Activated naive CD8-positive, alpha-beta T cell treated with anti-CD3 and anti-CD28 coated beads for 36 hours (primary cell): ENCODE results near the gene PPA2. TPM values are rescaled to one million over a fixed set of nuclear protein-coding genes. Genes with fewer than 3 reads are reported as not detected.

Experiments
- DNase-seq: peaks from one replicate; pipeline ENCODE4 v3.0.0; 2021
- H3K27ac Mint-ChIP-seq: one replicate; pipeline ENCODE4 v1.8.0; 2022; ENCODE audit warnings: mild to moderate bottlenecking, moderate library complexity, mixed read lengths
- H3K27me3 Mint-ChIP-seq: one replicate; pipeline ENCODE4 v1.8.0; 2022; ENCODE audit warnings: mild to moderate bottlenecking, mixed read lengths
- H3K36me3 Mint-ChIP-seq: one replicate; pipeline ENCODE4 v1.8.0; 2021; ENCODE audit warnings: mild to moderate bottlenecking, mixed read lengths
- H3K4me1 Mint-ChIP-seq: one replicate; pipeline ENCODE4 v1.8.0; 2021; ENCODE audit warnings: mixed read lengths
- H3K4me3 Mint-ChIP-seq: one replicate; pipeline ENCODE4 v1.8.0; 2022; ENCODE audit warnings: mild to moderate bottlenecking, moderate library complexity, mixed read lengths
- H3K9me3 Mint-ChIP-seq: one replicate; pipeline ENCODE4 v1.8.0; 2022; ENCODE audit warnings: mixed read lengths
- total RNA-seq, 2 experiments: library from RNA; stranded (reverse); gene quantifications; one replicate each; pipeline ENCODE4 v1.2.3, GENCODE V29; 2021

PPA2 gene
- total RNA-seq = 100 to 1,000 TPM; 101 to 104 TPM

DNA sequence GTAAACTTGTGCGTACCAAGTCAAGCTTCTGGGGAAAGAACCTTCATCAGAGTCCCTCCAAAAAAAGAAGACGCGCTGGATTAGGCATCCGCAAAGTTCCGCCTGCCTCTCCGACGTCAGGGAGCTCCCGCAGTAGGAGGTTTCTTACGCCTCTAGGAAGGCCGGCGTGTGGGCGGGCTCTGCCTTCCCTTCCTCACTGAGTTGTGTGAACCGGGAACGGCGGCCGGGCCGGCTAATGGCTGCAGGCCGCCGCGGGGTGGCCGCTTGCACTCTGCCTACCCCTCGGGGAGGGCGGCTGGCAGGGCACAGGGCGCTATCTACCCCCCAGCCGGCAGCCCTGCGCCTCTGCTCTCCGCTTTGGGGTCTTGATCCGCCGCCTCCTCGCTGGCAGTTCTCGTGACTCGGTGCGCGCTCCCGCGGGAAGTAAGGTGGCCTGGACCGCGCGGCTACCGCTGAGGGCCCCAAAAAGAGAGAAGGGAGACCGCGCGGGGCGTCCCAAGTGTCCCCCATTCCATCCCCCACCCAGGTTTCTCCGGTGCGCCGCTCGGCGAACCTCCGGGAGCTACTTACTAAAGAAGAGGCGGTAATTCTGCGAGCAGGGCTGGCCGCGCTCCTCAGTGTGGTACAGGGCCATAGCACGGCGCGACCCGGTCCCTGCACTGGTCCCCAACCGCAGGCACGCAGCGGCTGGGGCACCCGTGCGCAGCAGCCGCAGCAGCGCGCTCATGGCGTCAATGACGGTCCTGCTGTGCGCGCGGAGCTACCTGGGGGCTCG, at the start of gene PPA2:
TSS of gene PPA2 (minus strand) at position 739 of the 775 bp plus-strand sequence. CDS start at position 727, 12 bp downstream.
- DNase-seq = peak; percentile 90
- Mint-ChIP-seq H3K36me3 (peaks cover 12% of the 10 kb centered on the region), H3K27ac (peak within 1 kb of the TSS; percentile 100), H3K4me1 (peaks cover 38% of the 10 kb centered on the region), H3K27me3 (no peaks in the 10 kb centered on the region), H3K4me3 (peak within 1 kb of the TSS; percentile 99), H3K9me3 (no peaks in the 10 kb centered on the region)

DNA sequence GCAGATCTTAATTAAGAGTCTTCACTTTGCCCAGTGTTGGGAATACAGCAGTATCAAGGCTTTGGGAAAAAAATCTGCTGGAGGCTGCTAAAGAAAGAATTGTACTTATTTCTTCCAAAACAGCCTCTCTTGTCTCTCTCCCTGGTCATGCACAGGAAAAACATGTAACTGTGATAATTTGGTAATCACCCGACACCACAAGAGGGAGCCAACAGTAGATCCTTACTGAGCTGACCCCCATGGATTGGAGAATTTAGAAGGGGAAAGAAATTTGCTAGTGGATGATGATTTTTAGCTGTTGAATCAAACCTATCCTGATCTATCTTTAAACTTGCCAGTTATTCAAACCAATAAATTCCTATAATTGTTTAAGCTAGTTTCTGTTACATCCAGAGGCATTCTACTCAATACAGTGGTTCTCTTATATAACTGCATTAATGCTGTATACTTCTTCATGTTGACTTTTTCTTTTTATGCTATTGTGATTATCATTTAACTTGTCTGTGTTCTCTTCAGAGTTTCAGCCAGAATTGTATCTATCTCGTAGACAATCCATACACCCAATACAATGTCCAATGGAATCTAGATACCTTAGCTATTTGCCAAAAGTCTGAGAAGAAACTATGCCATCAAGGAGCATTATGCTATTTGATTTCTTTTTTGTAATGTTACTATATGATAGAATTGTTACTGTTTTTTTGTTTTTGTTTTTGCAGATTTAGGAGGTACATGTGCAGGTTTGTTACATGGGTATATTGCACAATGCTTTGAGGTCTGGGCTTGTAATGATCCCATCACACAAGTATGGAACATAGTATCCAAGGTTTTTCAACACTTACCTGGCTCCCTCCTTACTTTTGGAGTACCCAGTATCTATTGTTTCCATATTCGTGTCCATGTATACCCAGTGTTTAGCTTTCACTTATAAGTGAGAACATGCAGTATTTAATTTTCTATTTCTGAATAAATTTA, 47.2 kb upstream of the PPA2 start:
- Mint-ChIP-seq H3K4me1 (no peaks in the 10 kb centered on the region), H3K27ac (no peak overlapping the region), H3K36me3 (no peaks in the 10 kb centered on the region), H3K9me3 (no peaks in the 10 kb centered on the region), H3K4me3 (no peak overlapping the region), H3K27me3 (peaks cover 14% of the 10 kb centered on the region)
- DNase-seq = no peak

DNA sequence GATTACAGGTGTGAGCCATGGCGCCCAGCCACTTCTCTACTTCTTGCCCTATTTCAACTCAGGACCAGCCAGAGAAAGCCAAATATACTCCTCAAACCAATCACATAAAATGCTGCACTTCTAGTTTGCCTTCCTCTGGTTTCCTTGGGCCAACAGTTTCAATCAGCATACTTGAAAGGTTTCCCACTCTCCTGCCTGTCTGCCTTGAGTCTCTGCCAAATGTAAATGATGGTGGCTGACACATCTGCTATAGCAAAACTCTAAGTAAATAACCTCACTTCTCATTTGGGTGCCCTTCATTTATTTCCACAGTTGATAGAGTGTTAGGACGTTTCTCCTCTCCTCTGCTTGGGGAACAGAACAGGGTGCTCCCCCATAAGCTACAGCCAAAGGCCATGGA, 36.4 kb upstream of the PPA2 start:
- Mint-ChIP-seq H3K4me1 (no peaks in the 10 kb centered on the region), H3K27me3 (no peaks in the 10 kb centered on the region), H3K27ac (no peak overlapping the region)

DNA sequence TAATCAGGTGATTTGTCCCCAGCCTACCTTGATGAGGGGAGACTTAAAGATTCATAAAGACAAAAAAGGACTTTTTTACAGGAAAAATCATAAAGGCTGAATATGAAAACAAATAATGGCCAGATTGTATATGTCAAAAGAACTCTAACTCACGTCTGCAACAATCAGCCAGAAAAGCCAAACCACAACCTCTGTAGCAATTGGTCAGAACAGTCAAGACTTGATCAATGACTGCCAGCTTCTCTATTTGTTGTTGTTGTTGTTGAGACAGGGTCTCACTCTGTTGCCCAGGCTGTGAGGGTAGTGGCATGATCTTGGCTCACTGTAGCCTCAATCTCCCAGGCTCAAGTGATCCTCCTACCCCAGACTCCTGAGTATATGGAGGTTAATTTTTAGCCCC, 35.9 kb upstream of the PPA2 start:
- Mint-ChIP-seq H3K4me1 (no peaks in the 10 kb centered on the region), H3K36me3 (no peaks in the 10 kb centered on the region), H3K4me3 (no peak overlapping the region), H3K27me3 (no peaks in the 10 kb centered on the region), H3K27ac (no peak overlapping the region), H3K9me3 (peaks cover 9% of the 10 kb centered on the region)
- no peak for DNase-seq

More for the DNA sequence above, 36.4 kb upstream of the PPA2 start:
- no peak for DNase-seq
- H3K36me3 Mint-ChIP-seq = no peaks in the 10 kb centered on the region
- peaks cover 9% of the 10 kb centered on the region for H3K9me3 Mint-ChIP-seq
- H3K4me3 Mint-ChIP-seq = no peak overlapping the region

DNA sequence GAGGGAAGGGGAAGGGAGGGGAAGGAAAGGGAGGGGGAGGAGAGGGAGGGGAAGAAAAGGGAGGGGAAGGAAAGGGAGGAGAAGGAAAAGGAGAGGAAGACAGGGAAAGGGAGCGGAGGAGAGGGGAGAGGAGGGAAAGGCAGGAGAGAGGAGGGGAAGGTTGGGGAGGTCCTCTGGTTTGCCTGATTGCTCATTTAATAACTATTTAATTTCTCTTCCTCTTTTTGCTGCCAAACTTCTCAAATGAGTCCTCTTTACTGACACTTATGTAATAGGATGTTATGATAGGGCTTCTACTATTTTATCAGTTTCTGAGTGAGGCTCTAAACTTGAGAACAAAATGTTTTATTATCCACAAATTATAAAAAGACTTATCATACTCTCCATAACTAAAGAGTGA, 35.4 kb upstream of the PPA2 start:
- Mint-ChIP-seq H3K4me1 (no peaks in the 10 kb centered on the region), H3K27ac (no peak overlapping the region), H3K36me3 (no peaks in the 10 kb centered on the region), H3K4me3 (no peak overlapping the region), H3K27me3 (no peaks in the 10 kb centered on the region), H3K9me3 (peaks cover 9% of the 10 kb centered on the region)
- no peak for DNase-seq

DNA sequence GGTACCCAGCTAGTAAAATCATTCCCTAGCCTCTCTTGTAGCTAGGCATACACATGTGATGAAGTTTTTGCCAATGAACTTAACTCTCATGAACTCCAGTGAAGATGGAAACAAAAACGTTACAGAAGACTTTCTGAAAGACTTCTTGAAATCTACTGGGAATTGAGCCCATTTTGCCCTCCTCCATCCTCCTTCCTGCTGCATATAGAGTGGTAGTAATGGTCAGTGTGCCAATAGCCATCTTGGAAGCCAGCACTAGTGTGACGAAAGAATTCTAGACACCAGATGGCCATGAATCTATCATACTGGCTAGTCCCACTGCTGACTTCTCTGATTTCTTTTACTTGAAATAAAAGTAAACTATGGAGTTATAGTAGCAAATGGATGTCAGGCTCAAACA, 30.9 kb upstream of the PPA2 start:
- H3K4me1 Mint-ChIP-seq = no peaks in the 10 kb centered on the region
- no peaks in the 10 kb centered on the region for H3K27me3 Mint-ChIP-seq
- H3K4me3 Mint-ChIP-seq = no peak overlapping the region
- no peak for DNase-seq
- H3K36me3 Mint-ChIP-seq = no peaks in the 10 kb centered on the region
- no peak overlapping the region for H3K27ac Mint-ChIP-seq
- H3K9me3 Mint-ChIP-seq = no peaks in the 10 kb centered on the region

DNA sequence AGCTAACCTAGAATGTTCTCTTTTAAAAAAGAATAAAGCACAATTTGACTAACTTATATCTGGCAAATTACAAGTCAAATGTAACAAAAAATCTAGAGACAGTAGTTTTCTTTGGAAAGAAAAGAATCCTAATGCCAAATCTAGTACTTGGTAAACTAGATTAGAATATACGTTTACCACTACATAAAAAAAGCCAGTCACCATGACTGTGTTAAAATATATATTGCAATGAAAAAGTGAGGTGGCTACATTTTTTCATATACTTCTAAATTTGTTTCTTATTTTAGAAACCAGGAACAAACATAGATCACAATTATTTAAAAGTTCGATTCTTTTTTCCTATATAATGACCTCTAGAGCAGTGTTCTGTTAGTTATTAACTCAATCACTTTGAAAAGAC, 29.6 kb upstream of the PPA2 start:
- H3K9me3 Mint-ChIP-seq = no peaks in the 10 kb centered on the region
- H3K27me3 Mint-ChIP-seq = no peaks in the 10 kb centered on the region
- H3K27ac Mint-ChIP-seq = no peak overlapping the region
- DNase-seq = no peak
- H3K36me3 Mint-ChIP-seq = no peaks in the 10 kb centered on the region
- H3K4me1 Mint-ChIP-seq = no peaks in the 10 kb centered on the region
- H3K4me3 Mint-ChIP-seq = no peak overlapping the region

DNA sequence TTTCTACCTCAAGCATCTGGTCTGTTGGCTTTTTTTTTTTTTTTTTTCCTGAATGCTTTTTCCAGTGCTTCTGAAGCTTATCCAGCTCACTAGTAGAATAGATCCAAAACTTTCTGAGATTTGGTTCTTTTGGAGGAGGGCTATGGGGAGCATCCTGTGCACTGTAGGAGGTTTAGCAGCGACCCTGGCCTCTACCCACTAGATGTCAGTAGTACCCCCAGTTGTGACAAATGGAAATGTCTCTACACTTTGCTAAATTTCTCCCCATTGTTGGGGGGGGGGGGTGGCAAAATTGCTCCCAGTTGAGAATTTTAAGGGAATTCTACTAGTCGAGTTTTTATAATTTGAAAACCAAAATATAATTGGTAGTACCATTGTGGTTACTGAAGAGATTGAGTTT, 23.0 kb upstream of the PPA2 start:
- Mint-ChIP-seq H3K27me3 (peaks cover 28% of the 10 kb centered on the region), H3K9me3 (peaks cover 2% of the 10 kb centered on the region), H3K4me3 (no peak overlapping the region), H3K27ac (no peak overlapping the region), H3K36me3 (no peaks in the 10 kb centered on the region), H3K4me1 (no peaks in the 10 kb centered on the region)
- no peak for DNase-seq

DNA sequence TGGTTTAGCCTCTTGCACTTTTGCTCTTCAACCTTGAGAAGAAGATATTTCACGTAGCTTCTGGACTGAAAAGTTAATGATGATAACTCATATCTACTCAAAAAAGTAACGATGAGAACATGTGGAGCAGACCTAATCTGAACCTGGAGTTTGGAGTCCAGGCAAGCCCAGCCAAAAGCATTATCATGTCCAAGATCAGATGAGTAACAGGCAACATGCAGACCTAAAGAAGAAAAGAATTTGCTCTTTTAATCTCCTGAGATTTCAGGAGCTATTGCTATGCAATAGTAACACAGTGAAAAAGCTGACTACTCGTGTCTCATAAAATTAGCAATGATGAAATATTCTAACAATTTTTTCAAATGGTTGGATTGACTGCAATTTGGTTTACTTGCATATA, 21.8 kb upstream of the PPA2 start:
- H3K36me3 Mint-ChIP-seq = no peaks in the 10 kb centered on the region
- H3K4me1 Mint-ChIP-seq = no peaks in the 10 kb centered on the region
- no peak overlapping the region for H3K27ac Mint-ChIP-seq
- H3K9me3 Mint-ChIP-seq = peaks cover 2% of the 10 kb centered on the region
- H3K4me3 Mint-ChIP-seq = no peak overlapping the region
- peaks cover 28% of the 10 kb centered on the region for H3K27me3 Mint-ChIP-seq
- no peak for DNase-seq

DNA sequence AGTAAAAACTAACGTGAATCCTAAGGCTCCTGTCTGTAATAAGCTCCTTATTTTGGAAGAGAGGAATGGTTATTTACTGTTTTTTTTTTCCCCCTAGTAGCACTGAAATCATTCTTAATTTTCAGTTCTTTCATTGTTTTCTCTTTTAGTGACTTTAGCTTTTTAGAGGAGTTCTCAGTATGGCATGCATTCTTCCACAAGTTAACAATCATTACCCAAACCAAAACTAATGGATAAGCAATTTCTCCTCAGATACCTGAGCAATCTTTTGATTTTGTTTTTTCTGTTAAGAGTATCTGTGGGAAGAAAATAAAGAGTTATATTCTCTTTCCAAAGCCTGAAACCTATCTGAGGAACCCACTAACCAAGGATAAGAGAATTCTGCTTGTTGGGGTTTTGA, 16.7 kb upstream of the PPA2 start:
- Mint-ChIP-seq H3K27me3 (peaks cover 25% of the 10 kb centered on the region), H3K4me1 (no peaks in the 10 kb centered on the region), H3K4me3 (no peak overlapping the region), H3K27ac (no peak overlapping the region), H3K36me3 (no peaks in the 10 kb centered on the region), H3K9me3 (peaks cover 3% of the 10 kb centered on the region)
- DNase-seq = no peak

DNA sequence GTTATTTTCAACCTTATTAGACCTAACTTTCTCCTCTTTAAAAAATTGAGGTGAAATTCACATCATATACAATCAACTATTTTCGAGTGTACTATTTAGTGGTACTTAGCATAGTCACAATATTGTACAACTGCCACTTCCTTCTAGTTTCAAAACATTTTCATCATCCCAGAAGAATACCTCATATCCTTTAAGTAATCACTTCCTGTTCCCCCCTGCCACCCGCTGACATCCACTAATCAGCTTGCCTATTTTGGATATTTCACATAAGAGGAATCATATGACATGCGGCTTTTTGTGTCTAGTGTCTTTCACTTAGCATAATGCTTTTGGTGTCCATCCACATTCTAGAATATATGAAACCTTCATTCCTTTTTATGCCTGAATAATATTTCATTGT, 10.0 kb upstream of the PPA2 start:
- Mint-ChIP-seq H3K9me3 (peaks cover 8% of the 10 kb centered on the region), H3K4me3 (no peak overlapping the region)

DNA sequence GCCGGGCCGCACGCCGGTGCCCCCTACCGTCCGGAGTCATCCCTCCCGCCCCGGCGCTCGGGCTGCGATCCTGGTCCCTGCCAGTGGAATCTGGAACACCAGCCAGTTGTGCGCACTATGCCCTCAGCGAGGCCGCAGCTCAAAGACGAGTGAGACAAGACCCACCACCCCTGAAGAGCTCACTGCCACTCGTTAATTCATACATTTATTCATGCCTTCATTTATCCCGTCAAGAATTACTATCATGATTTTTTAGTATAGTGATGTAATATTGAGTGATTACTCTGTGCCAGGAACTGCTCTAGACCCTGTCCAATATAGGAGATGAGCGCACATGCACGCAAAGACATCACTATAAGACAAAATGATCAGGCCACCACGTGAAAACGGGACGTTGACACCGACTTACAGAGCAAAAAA, 247 bp upstream of the PPA2 start:
- H3K27ac Mint-ChIP-seq = peak overlapping the region; percentile 100
- DNase-seq = no peak
- no peaks in the 10 kb centered on the region for H3K27me3 Mint-ChIP-seq
- peak overlapping the region; percentile 99 for H3K4me3 Mint-ChIP-seq
- no peaks in the 10 kb centered on the region for H3K9me3 Mint-ChIP-seq
- peaks cover 12% of the 10 kb centered on the region for H3K36me3 Mint-ChIP-seq
- H3K4me1 Mint-ChIP-seq = peaks cover 34% of the 10 kb centered on the region

More for the DNA sequence above, 10.0 kb upstream of the PPA2 start:
- Mint-ChIP-seq H3K36me3 (no peaks in the 10 kb centered on the region), H3K27me3 (peaks cover 4% of the 10 kb centered on the region), H3K4me1 (no peaks in the 10 kb centered on the region), H3K27ac (no peak overlapping the region)
- no peak for DNase-seq

DNA sequence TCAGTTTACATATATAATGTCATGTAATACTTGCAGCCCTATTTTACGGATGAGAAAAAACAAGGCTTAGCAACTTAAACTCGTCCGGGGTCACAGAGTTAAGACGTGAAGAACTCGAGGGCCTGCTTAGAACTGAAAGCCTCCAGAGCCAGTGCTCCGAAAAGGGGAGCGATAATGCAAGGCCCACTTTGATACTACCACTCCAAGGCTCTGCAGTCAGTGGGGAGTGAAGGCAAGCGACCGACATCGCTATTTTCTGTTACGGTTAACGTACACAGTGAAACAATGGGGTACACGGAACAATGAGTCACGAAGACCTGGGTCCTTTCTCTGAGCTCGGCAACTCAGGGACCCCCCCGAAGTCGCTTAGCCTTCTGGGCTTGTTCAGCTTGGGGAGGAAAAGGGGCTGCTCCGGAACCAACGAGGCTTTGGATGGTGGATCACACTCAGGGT, 965 bp downstream of the PPA2 start:
- Mint-ChIP-seq H3K9me3 (no peaks in the 10 kb centered on the region), H3K27ac (peak overlapping the region; percentile 100), H3K27me3 (no peaks in the 10 kb centered on the region), H3K4me1 (peaks cover 41% of the 10 kb centered on the region), H3K36me3 (peaks cover 15% of the 10 kb centered on the region), H3K4me3 (peak overlapping the region; percentile 99)
- no peak for DNase-seq

DNA sequence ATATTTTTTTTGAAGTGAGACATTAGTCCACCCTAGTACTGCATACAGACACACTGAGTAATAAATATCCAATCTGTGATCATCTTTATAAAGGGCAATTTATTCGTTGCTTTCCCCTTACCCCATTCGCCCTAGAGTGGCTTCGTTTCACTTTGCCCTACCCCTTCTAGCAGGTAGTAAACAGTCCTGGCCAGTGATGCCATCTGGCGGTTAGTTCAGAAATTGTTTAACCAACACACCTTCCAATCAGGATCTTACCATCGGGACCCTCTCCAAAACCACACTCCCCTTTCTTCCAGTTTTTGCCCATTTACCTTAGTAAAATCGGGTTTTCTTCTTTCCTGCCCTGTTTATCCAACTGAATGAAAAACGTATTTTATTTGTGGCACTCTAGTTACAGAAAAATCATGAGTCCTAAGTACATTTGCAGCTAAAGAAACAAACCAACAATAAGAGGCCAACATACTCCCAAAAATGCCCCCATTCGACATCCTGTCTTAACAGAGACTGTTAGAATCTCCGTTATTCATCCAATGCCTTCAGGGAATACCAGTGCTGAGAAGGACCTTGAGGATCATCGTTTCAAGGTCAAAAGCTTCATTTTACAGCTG, 2.2 kb downstream of the PPA2 start:
- Mint-ChIP-seq H3K27ac (peak overlapping the region; percentile 66), H3K27me3 (no peaks in the 10 kb centered on the region), H3K36me3 (peaks cover 27% of the 10 kb centered on the region), H3K4me1 (peaks cover 48% of the 10 kb centered on the region), H3K4me3 (peak overlapping the region; percentile 99), H3K9me3 (peaks cover 2% of the 10 kb centered on the region)
- DNase-seq = peak; percentile 60

DNA sequence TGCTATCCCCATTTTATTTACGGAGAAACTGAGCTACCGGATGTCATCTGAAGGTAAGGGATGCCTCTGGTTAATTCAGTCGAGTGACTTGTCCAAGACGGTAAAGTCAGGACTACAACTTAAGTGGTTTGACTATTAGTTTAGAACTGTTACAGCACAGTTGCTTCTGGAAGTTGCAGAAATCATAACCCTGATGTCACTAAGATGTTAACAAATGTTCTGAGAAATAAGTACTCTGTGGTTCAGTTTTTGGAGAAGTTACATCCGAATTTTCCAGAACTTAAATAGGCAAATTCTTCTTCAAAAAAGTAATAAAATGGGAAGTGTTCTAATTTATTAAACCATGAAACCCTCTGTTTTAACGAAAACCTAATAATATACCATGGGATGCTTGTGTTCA, 3.1 kb downstream of the PPA2 start:
- peaks cover 50% of the 10 kb centered on the region for H3K4me1 Mint-ChIP-seq
- H3K27me3 Mint-ChIP-seq = no peaks in the 10 kb centered on the region
- no peak overlapping the region for H3K27ac Mint-ChIP-seq
- H3K9me3 Mint-ChIP-seq = peaks cover 2% of the 10 kb centered on the region
- H3K36me3 Mint-ChIP-seq = peaks cover 36% of the 10 kb centered on the region
- DNase-seq = no peak
- H3K4me3 Mint-ChIP-seq = no peak overlapping the region
